LNCaP clone FGC (cell line): ENCODE measurements around the gene POU6F2.
"Not testable (repeated sequence)": the region's sequence is repeated elsewhere in the genome, so short reads cannot be mapped to it uniquely, and the experiment has no call there.

Experiments used
- DNase-seq: peaks from one replicate; pipeline ENCODE4 v3.0.0-alpha.2; 2011; ENCODE audit warnings: low read depth
- H3K4me3 ChIP-seq: 2 replicates; pipeline ENCODE4 v1.5.1; 2011; ENCODE audit warnings: mild to moderate bottlenecking, low read depth, low read length, control low read depth
- CTCF ChIP-seq: IDR thresholded peaks from 2 replicates; pipeline ENCODE4 v1.5.1; 2012; ENCODE audit warnings: mild to moderate bottlenecking; ENCODE audit not compliant: control insufficient read depth, insufficient read depth; ENCODE audit errors: extremely low read depth

Gene POU6F2

GRCh38 chr7:39372383-39372782 lies 394.7 kb downstream of the POU6F2 start:
- H3K4me3 ChIP-seq = no peak overlapping the region
- no peak for DNase-seq
- TF ChIP-seq CTCF = no peak

GRCh38 chr7:39374436-39375040 lies 396.8 kb downstream of the POU6F2 start:
- no peak overlapping the region for H3K4me3 ChIP-seq
- TF ChIP-seq CTCF = no peak
- DNase-seq = no peak

GRCh38 chr7:39375047-39375873 lies 397.6 kb downstream of the POU6F2 start:
- no peak overlapping the region for H3K4me3 ChIP-seq
- TF ChIP-seq CTCF = no peak
- DNase-seq = no peak

- TF ChIP-seq CTCF = no peak
- H3K4me3 ChIP-seq = no peak overlapping the region
- DNase-seq = no peak
Measured at GRCh38 chr7:39375874-39376190, 398.1 kb downstream of the POU6F2 start.

- not testable (repeated sequence) for DNase-seq, H3K4me3 ChIP-seq
Measured at GRCh38 chr7:39376881-39377280, 399.2 kb downstream of the POU6F2 start.

GRCh38 chr7:39379416-39379815 lies 401.7 kb downstream of the POU6F2 start:
- TF ChIP-seq CTCF = no peak
- DNase-seq = no peak

GRCh38 chr7:39383136-39383535 lies 405.4 kb downstream of the POU6F2 start:
- no peak overlapping the region for H3K4me3 ChIP-seq
- DNase-seq = no peak
- no peak for TF ChIP-seq CTCF

More at GRCh38 chr7:39379416-39379815, 401.7 kb downstream of the POU6F2 start:
- no peak overlapping the region for H3K4me3 ChIP-seq
